Upper lobe of left lung (tissue), 4 donors: ENCODE results near the gene FOXC2.

Experiments
- POLR2A ChIP-seq, 4 donors: fragments of 450-650 bp; IDR thresholded peaks; one replicate each; pipeline ENCODE4 v1.5.1; 2016 to 2017; ENCODE audit warnings: antibody characterized with exemption in 4 of 4, mild to moderate bottlenecking in 2 of 4
- TF ChIP-seq, protein P1 (sequence below), 6 experiments: fragments of 450-650 bp in 4 of 6; fragments of 200-600 bp in 2 of 6; sonication (generic) in 2 of 6; IDR thresholded peaks; one replicate each; pipeline ENCODE4 v1.5.1; 2016 to 2019; ENCODE audit warnings: antibody characterized with exemption in 6 of 6

DNA sequence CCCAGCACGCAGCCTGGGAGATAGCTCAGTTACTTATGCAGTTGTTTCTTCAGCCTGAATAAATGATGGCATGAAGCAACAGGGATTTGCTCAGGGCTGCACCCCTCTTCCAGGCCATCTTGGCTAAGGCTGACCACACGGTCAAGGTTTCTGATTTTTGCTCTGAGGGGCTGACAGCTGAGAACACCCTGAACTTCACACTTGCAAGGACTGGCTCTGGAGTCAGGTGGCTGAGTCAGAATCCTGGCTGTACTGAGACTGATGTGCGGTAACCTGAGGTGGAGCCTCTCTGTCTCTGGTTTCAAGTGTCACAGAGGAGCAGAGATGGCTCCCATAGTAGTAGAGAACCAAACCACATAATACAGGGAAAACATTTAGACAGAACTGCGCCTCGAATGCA, 16.3 kb upstream of the FOXC2 start:
- TF ChIP-seq, protein P1, sequence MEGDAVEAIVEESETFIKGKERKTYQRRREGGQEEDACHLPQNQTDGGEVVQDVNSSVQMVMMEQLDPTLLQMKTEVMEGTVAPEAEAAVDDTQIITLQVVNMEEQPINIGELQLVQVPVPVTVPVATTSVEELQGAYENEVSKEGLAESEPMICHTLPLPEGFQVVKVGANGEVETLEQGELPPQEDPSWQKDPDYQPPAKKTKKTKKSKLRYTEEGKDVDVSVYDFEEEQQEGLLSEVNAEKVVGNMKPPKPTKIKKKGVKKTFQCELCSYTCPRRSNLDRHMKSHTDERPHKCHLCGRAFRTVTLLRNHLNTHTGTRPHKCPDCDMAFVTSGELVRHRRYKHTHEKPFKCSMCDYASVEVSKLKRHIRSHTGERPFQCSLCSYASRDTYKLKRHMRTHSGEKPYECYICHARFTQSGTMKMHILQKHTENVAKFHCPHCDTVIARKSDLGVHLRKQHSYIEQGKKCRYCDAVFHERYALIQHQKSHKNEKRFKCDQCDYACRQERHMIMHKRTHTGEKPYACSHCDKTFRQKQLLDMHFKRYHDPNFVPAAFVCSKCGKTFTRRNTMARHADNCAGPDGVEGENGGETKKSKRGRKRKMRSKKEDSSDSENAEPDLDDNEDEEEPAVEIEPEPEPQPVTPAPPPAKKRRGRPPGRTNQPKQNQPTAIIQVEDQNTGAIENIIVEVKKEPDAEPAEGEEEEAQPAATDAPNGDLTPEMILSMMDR (IDR thresholded peaks at IDR 0.05), result no peak
- TF ChIP-seq POLR2A (IDR thresholded peaks at IDR 0.05), result no peak
